HUES6 (cell line): ENCODE measurements around the gene BBOF1.
"Not testable (repeated sequence)": the region's sequence is repeated elsewhere in the genome, so short reads cannot be mapped to it uniquely, and the experiment has no call there.

ENCODE experiments used
- H3K27ac ChIP-seq: 2 replicates; pipeline ENCODE4 v1.7.0; 2013; ENCODE audit warnings: low read depth, mild to moderate bottlenecking, low read length, inconsistent platforms
- H3K27me3 ChIP-seq: 2 replicates; pipeline ENCODE4 v1.6.1; 2013; ENCODE audit warnings: low read length; ENCODE audit not compliant: control insufficient read depth, insufficient read depth
- H3K36me3 ChIP-seq: 2 replicates; pipeline ENCODE4 v1.6.1; 2013; ENCODE audit warnings: low read length; ENCODE audit not compliant: control insufficient read depth, insufficient read depth
- H3K4me1 ChIP-seq: 2 replicates; pipeline ENCODE4 v1.6.1; 2013; ENCODE audit warnings: low read length; ENCODE audit not compliant: control insufficient read depth, insufficient read depth
- H3K4me3 ChIP-seq: 2 replicates; pipeline ENCODE4 v1.5.1; 2013; ENCODE audit warnings: low read depth, low read length
- H3K9ac ChIP-seq: one replicate; pipeline ENCODE4 v1.6.1; 2013; ENCODE audit warnings: mild to moderate bottlenecking, low read length
- H3K9me3 ChIP-seq: 2 replicates; pipeline ENCODE4 v1.6.1; 2013; ENCODE audit warnings: low read depth, low read length; ENCODE audit not compliant: control insufficient read depth, insufficient read depth

Gene BBOF1

GRCh38 chr14:74018586-74019407 is at the start of gene BBOF1, which contains the start of gene ENTPD5:
Gene BBOF1, plus strand, starts transcription at chr14:74019349. Its CDS starts 130 bp downstream, at chr14:74019479.
Gene ENTPD5, minus strand, starts transcription at chr14:74019288. Its CDS starts 31,186 bp downstream, at chr14:73988102.
- H3K4me3 ChIP-seq: peak within 1 kb of the TSS; percentile 99
- no peak within 1 kb of the TSS; the same call in 1 of the 2 replicates for H3K27ac ChIP-seq
- H3K9me3 ChIP-seq: no peaks in the 10 kb centered on the region

GRCh38 chr14:73973497-73973896 is 45.7 kb upstream of the BBOF1 start:
- H3K4me3 ChIP-seq: no peak overlapping the region
- no peaks in the 10 kb centered on the region for H3K9me3 ChIP-seq
- H3K9ac ChIP-seq: no peak overlapping the region
- H3K27ac ChIP-seq: no peak overlapping the region
- no peaks in the 10 kb centered on the region for H3K27me3 ChIP-seq
- no peaks in the 10 kb centered on the region for H3K4me1 ChIP-seq
- H3K36me3 ChIP-seq: peaks cover 40% of the 10 kb centered on the region

More at GRCh38 chr14:74018586-74019407, at the start of gene BBOF1, which contains the start of gene ENTPD5:
- Histone ChIP-seq H3K36me3 (peaks cover 2% of the 10 kb centered on the region; the same call in 1 of the 2 replicates), H3K27me3 (no peaks in the 10 kb centered on the region), H3K4me1 (no peaks in the 10 kb centered on the region), H3K9ac (peak within 1 kb of the TSS; percentile 85)

GRCh38 chr14:73976125-73976524 is 43.0 kb upstream of the BBOF1 start:
- Histone ChIP-seq H3K27ac (no peak overlapping the region), H3K4me1 (no peaks in the 10 kb centered on the region), H3K9ac (no peak overlapping the region), H3K36me3 (peaks cover 31% of the 10 kb centered on the region), H3K4me3 (no peak overlapping the region), H3K9me3 (no peaks in the 10 kb centered on the region), H3K27me3 (no peaks in the 10 kb centered on the region)

- H3K4me1 ChIP-seq: no peaks in the 10 kb centered on the region
- no peak overlapping the region for H3K4me3 ChIP-seq
- H3K27me3 ChIP-seq: no peaks in the 10 kb centered on the region
- no peaks in the 10 kb centered on the region for H3K9me3 ChIP-seq
- no peak overlapping the region for H3K9ac ChIP-seq
- H3K36me3 ChIP-seq: peaks cover 27% of the 10 kb centered on the region
- no peak overlapping the region for H3K27ac ChIP-seq
Measured at GRCh38 chr14:73977896-73978295, 41.3 kb upstream of the BBOF1 start.

GRCh38 chr14:73988065-73988464 is 31.1 kb upstream of the BBOF1 start:
- no peaks in the 10 kb centered on the region for H3K4me1 ChIP-seq
- H3K9me3 ChIP-seq: no peaks in the 10 kb centered on the region
- no peak overlapping the region for H3K4me3 ChIP-seq
- H3K9ac ChIP-seq: no peak overlapping the region
- H3K27me3 ChIP-seq: no peaks in the 10 kb centered on the region
- H3K27ac ChIP-seq: no peak overlapping the region
- peaks cover 20% of the 10 kb centered on the region for H3K36me3 ChIP-seq

GRCh38 chr14:73988656-73989055 is 30.5 kb upstream of the BBOF1 start:
- not testable (repeated sequence) for H3K9ac ChIP-seq, H3K4me3 ChIP-seq, H3K9me3 ChIP-seq, H3K27ac ChIP-seq, H3K4me1 ChIP-seq, H3K27me3 ChIP-seq
- peaks cover 20% of the 10 kb centered on the region for H3K36me3 ChIP-seq

- Histone ChIP-seq H3K27ac (no peak overlapping the region), H3K4me3 (no peak overlapping the region), H3K9ac (no peak overlapping the region), H3K36me3 (peaks cover 15% of the 10 kb centered on the region), H3K27me3 (no peaks in the 10 kb centered on the region), H3K9me3 (no peaks in the 10 kb centered on the region), H3K4me1 (no peaks in the 10 kb centered on the region)
Measured at GRCh38 chr14:73991092-73991491, 28.1 kb upstream of the BBOF1 start.

GRCh38 chr14:73994926-73995325 is 24.2 kb upstream of the BBOF1 start:
- not testable (repeated sequence) for H3K9me3 ChIP-seq, H3K36me3 ChIP-seq, H3K4me1 ChIP-seq, H3K4me3 ChIP-seq, H3K27me3 ChIP-seq, H3K27ac ChIP-seq, H3K9ac ChIP-seq

- H3K36me3 ChIP-seq: peaks cover 6% of the 10 kb centered on the region; the same call in 1 of the 2 replicates
- H3K27me3 ChIP-seq: no peaks in the 10 kb centered on the region
- H3K4me1 ChIP-seq: no peaks in the 10 kb centered on the region
- no peak overlapping the region for H3K9ac ChIP-seq
- no peaks in the 10 kb centered on the region for H3K9me3 ChIP-seq
- no peak overlapping the region for H3K27ac ChIP-seq
- no peak overlapping the region for H3K4me3 ChIP-seq
Measured at GRCh38 chr14:73995977-73996378, 23.2 kb upstream of the BBOF1 start.

- Histone ChIP-seq H3K9ac (no peak overlapping the region), H3K9me3 (no peaks in the 10 kb centered on the region), H3K27me3 (no peaks in the 10 kb centered on the region), H3K27ac (no peak overlapping the region), H3K36me3 (peaks cover 6% of the 10 kb centered on the region; the same call in 1 of the 2 replicates), H3K4me1 (no peaks in the 10 kb centered on the region), H3K4me3 (no peak overlapping the region)
Measured at GRCh38 chr14:73996731-73997107, 22.4 kb upstream of the BBOF1 start.

GRCh38 chr14:73997108-73997943 is 21.8 kb upstream of the BBOF1 start:
- H3K36me3 ChIP-seq: peaks cover 6% of the 10 kb centered on the region; the same call in 1 of the 2 replicates
- H3K4me3 ChIP-seq: no peak overlapping the region
- no peak overlapping the region for H3K9ac ChIP-seq
- H3K27ac ChIP-seq: no peak overlapping the region
- H3K27me3 ChIP-seq: no peaks in the 10 kb centered on the region
- H3K9me3 ChIP-seq: no peaks in the 10 kb centered on the region
- H3K4me1 ChIP-seq: no peaks in the 10 kb centered on the region
